ENCODE measurements around the gene COPE.

DNA sequence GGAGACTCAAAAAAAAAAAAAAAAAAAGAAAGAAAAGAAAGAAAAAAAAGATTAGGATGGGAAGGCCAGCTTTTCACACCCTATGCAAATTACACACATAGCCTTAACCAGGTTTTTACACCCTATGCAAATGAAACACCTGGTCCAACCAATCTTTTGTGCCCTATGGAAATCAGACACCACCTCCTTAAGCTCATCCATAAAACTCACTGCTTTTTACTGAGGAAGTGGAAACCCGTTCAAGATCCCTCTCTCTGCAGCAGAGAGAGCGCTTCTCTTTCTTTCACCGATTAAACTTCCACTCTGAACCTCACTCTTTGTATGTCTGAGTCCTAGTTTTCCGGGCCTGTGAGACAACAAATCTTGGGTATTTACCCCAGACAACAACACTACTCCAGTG, 47.1 kb upstream of the COPE start:
- TF ChIP-seq, protein P1, sequence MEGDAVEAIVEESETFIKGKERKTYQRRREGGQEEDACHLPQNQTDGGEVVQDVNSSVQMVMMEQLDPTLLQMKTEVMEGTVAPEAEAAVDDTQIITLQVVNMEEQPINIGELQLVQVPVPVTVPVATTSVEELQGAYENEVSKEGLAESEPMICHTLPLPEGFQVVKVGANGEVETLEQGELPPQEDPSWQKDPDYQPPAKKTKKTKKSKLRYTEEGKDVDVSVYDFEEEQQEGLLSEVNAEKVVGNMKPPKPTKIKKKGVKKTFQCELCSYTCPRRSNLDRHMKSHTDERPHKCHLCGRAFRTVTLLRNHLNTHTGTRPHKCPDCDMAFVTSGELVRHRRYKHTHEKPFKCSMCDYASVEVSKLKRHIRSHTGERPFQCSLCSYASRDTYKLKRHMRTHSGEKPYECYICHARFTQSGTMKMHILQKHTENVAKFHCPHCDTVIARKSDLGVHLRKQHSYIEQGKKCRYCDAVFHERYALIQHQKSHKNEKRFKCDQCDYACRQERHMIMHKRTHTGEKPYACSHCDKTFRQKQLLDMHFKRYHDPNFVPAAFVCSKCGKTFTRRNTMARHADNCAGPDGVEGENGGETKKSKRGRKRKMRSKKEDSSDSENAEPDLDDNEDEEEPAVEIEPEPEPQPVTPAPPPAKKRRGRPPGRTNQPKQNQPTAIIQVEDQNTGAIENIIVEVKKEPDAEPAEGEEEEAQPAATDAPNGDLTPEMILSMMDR (conservative IDR thresholded peaks at IDR 0.05) = no peak
- TF ChIP-seq ZFX (IDR thresholded peaks at IDR 0.05) = no peak

All from C4-2B (cell line).